Globus pallidus (tissue), 1 donor: ENCODE measurements around the gene EP400.
A peak's percentile ranks its signal among the peaks of the same experiment; 100 is the strongest.
"Not testable (repeated sequence)": the region's sequence is repeated elsewhere in the genome, so short reads cannot be mapped to it uniquely, and the experiment has no call there.

Experiments
- DNase-seq: peaks from one replicate; pipeline ENCODE4 v3.0.0-alpha.2; 2015; ENCODE audit warnings: low spot score

The EP400 gene

DNA sequence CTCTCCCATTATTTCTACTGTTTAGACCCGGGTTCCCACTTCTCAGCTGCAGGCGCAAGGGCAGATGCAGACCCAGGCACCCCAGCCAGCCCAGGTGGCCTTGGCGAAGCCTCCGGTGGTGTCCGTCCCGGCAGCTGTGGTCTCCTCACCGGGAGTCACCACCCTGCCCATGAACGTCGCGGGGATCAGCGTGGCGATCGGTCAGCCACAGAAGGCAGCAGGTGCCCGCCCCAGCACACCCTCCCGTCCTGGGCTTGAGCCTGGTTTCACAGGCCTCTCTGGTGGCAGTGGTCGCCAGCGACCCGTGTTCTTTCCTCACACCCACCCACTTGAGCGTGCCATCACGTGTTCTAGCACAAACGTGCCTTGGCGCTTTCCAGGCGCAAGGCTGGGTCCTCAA, 117.0 kb downstream of the EP400 start:
- no peak for DNase-seq

DNA sequence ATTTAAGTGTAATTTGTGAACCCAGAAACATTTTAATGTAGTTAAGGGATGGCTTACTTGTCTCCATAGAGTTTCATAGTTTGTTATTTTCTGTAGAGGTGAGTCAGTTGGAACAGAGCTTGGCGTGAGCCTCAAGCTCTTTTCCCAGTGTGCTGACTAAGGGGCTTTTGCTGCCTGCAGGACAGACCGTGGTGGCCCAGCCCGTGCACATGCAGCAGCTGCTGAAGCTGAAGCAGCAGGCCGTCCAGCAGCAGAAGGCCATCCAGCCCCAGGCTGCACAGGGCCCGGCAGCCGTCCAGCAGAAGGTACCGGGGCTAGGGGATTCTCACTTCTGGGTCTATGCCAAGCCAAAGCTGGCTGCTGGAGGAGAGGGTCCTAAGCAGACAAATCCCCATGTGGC, 117.4 kb downstream of the EP400 start:
- no peak for DNase-seq

DNA sequence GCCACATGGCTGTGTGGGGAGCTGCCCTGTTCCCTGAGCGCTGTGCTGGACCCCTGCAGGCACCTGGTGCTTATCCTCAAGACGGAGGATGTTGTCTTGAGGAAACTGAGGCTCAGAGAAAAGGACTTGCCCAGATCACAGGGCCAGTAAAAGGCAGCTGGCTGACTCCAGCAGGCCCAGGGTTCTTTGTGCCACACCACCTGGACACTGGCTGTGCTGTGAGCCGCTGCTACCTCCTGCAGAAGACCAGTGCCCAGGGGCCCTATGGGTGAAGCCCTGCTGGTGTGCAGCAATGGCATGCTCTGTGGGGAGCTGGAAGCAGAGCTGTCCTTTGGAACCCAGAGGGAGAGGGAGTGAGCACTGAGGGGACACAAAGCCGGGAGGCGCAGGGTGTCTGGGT, 118.5 kb downstream of the EP400 start:
- no peak for DNase-seq

- no peak for DNase-seq
These were observed 119.7 kb downstream of the EP400 start for GRCh38 chr12:132069336-132069985.

GRCh38 chr12:132070298-132070697, 120.6 kb downstream of the EP400 start:
- no peak for DNase-seq

DNA sequence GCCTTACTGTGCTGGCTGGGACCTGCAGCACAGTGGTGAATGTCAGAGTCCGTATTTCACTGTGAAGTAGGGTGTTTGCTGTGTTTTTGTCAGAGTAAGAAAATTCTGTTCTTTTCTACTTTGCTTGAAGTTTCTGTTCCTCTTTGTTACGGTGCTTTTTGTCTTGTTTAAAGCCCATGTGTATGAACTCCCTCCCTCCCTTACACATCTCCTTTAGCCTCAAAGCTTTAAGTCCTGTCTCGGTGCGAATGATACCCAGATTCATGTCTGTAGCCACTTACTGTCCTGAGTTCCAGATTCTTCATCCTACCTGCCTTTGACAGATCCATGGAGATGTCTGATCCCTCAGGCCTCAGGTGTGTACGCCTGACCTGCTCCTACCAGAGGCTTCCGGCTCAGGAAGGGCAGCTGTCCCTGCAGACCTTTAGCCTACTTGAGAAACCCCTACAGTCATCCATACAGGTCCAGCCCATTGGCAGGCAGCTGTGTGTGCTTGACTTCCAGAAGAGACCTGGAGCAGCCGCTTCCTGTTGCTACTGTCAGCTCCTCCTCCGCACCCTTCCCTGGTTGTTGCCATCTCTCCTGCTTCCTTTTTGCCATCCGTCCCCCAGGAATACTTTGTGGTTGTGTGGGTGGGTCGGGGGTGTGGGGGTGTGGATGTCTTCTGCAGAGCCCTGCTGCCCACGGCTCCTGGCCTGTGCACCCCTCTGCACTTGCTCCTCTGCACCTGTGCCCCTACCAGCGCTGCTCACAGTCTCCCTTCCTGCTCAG, 121.5 kb downstream of the EP400 start:
- DNase-seq: peak; percentile 19

GRCh38 chr12:132071830-132072384, 122.2 kb downstream of the EP400 start:
- no peak for DNase-seq

GRCh38 chr12:132074216-132074615, 124.5 kb downstream of the EP400 start:
- no peak for DNase-seq

- no peak for DNase-seq
These were observed 125.4 kb downstream of the EP400 start for GRCh38 chr12:132075026-132075713.

- DNase-seq: no peak
These were observed 126.2 kb downstream of the EP400 start for GRCh38 chr12:132075714-132076553.

DNA sequence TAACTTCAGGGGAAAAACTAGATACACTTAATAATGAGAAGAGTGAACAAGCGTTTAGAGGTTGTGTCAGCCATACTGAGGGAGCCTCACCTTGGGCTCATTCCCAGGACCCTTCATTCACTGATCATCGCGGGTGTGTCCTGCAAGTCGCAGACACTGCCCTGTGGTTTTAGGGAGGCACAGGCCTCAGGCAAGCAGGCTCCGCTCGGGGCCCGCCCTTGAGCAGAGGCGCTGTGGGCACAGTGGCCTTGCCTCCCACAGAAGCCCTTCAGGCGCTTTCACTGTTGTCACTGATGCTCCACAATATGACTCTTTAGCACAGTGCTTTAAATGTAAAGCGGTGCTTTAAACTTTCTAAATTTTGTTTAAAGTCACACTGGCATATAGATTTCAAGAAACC, 127.0 kb downstream of the EP400 start:
- DNase-seq: no peak

GRCh38 chr12:132077322-132078100, 127.8 kb downstream of the EP400 start:
- DNase-seq: no peak

- DNase-seq: no peak
These were observed 128.4 kb downstream of the EP400 start for GRCh38 chr12:132078190-132078589.

GRCh38 chr12:132079200-132079599, 129.5 kb downstream of the EP400 start:
- no peak for DNase-seq

DNA sequence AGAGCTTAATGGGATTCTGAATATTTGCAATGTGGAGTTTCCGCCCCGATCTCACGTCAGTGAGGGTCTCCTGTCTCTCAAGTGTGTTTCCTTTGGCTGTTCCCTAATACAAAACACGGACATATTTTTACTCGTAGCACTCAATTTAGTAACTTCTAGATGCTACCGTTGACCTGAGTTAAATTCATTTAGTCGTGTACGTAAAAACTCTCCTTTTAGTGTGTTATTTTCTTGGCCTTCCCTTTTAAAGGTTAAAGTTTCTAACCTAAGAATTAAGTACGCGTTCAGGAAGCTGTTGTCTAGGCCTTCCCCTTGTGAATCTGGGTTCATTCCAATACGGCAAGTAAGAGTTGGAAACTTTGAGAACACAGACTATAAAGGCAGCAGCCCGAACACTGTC, 130.0 kb downstream of the EP400 start:
- no peak for DNase-seq

- DNase-seq: not testable (repeated sequence)
These were observed 130.8 kb downstream of the EP400 start for GRCh38 chr12:132080515-132080914.

DNA sequence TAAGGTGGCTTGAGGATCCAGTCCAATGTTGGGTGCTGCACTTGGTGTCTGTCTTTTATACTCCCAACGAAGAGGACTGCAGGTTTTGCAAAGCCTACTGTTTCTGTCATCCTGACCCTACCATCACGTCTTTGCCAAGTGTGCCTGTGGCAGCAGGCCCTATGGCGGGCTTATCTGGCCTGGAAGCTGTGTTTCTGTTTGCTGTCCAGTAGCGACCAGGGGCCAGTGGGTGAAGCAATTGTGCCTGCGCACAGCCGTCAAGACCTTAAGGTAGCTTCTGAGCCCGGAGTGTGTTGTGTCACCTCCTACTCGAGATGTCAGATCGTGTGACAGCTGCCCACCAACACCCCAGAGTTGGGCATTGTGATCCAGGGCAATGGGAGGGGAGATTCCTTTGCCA, 131.7 kb downstream of the EP400 start:
- DNase-seq: no peak

DNA sequence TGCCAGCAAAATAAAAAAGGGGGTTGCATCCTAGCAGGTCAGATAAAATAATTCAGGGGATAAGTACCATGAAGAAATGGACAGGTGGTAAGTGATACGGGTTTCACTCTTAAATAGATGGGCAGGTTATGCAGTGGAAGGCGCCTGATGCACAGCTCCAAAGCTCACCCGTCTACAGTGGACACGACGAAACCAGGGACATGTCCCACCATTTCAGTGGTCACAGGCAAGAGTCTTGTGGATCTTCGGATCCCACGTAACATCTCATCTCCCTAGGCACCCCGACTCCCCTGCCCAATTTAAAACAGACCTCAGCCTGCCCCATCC, 133.8 kb downstream of the EP400 start:
- no peak for DNase-seq

DNA sequence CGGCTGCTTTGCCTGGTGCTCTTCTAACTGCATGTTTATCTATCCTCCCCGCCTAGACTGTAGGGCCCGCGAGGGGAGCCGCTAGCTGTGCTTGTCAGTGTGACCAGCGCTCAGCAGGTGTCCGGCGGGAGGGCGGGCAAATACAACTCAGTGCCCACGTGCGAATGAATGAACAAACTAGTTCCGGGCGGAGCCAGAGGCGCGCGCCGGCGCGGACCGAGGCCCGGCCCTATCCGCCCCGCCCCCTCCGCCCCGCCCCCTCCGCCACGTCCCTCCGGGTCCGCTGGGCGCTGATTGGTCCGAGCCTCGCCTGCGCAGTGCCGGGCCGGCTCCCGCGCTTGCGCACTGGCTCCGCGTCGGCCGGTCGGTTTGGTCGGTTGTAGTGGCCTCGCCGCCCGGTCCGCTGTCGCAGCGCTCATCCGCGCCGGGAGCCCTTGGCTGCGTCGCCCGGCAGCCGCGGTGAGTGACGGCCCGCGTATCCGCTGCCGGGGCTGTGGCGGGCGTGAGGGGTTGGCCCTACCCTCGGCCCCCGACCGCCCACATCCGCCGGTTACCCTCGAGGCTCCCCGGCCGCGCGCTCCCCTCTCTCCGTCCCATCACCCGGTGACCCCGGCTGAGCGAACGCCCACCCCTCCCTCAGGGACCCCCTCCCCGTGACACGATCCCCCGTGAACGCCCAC, 134.3 kb downstream of the EP400 start:
- peak; percentile 87 for DNase-seq

DNA sequence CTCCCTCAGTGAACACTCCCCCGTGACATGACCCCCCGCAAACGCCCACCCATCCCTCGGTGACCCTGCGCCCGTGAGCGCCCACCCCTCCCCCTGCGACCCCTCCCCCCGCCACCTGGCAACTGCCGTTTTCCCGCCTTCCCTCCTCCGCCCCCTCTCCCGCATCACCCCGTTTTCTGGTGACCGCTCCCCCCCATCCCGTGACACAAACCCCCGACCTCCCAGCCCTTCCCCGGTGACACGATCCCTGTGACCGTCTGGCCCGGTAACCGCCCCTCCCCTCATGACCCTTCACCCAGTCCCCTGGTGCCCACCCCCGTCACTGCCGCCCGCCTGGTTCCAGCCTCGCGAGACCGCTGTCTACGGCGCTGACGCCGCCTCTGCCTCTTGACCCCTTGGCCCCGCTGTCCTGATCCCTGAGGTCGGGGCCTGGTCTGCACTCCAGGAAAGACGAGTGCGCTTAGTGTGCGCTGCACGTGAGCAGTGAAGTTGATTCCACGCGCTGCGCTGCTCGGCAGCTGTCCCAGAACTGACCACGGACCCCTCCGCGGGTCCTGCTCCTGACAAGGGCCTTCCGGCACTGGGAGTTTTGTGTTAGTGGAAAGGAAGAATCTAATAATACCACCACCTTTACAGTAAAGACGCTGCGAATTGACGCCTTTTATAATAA, 135.0 kb downstream of the EP400 start:
- DNase-seq: peak; percentile 16
